ENCODE results near the gene ZNF239. TPM values are rescaled to one million over a fixed set of nuclear protein-coding genes. Genes with fewer than 3 reads are reported as not detected.
"Not testable (repeated sequence)": the region's sequence is repeated elsewhere in the genome, so short reads cannot be mapped to it uniquely, and the experiment has no call there.

ZNF239 gene
- total and polyA plus RNA-seq, 12 donors = 1.3 to 7.5 (median 2.8) TPM

GRCh38 chr10:43595739-43596298 is 21.4 kb upstream of the ZNF239 start:
- Histone ChIP-seq H3K9me3 (replicated peaks in 1 of 3) (no peaks in the 10 kb centered on the region), H3K4me3 (no peak overlapping the region), H3K27ac (no peak overlapping the region), H3K36me3 (replicated peaks in 1 of 2) (no peaks in the 10 kb centered on the region), H3K4me1 (replicated peaks in 1 of 2) (peaks cover 0 to 11% of the 10 kb centered on the region in 2 donors), H3K27me3 (no peaks in the 10 kb centered on the region)
- intact Hi-C loops (cut with DNase I) = no loop called here
- DNase-seq = no peak
- WGBS, 4 donors = 60 to 70% (median 68%) methylated on average over 7 of the region's 7 CpGs
- no peak for TF ChIP-seq CTCF (IDR thresholded peaks at IDR 0.05)
- no peak for TF ChIP-seq POLR2A (IDR thresholded peaks at IDR 0.05)

DNA sequence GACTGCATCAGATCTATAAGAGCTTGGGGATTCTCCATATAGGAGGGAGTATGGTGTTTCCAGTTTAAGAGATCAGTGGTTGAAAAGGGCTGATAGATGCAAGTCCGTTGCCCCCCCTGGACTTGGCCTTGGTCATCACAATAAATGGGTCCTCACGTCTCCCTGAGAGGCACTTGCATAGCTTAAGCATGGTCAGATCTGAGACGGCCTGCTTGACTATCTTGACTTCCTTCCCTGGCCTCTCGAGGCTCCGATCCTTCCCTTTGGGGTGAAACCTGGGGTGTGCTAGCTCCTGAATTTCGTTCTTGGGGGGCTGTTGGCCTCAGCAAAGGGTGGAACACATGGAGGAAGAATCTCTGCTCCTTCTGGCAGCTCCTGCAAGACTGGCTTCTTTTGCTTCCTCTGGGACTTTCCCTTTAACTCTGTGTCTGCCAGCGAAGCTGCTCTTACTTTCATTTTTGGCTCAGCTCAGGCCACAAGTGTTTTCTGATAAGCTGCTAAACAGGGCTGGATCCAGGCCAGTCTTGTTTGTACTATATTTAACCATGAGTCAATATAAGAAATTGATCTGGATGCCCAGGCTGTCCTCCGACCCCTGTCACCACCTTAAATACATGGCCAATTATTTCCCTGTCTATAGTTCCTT is 20.7 kb upstream of the ZNF239 start:
- Histone ChIP-seq H3K4me1 (replicated peaks in 1 of 2) (peaks cover 0 to 11% of the 10 kb centered on the region in 2 donors), H3K36me3 (replicated peaks in 1 of 2) (no peaks in the 10 kb centered on the region), H3K27me3 (no peaks in the 10 kb centered on the region), H3K27ac (no peak overlapping the region), H3K4me3 (peak overlapping the region in 2 of 4 donors; percentile 8 to 53), H3K9me3 (replicated peaks in 1 of 3) (no peaks in the 10 kb centered on the region)
- WGBS, 4 donors = 9 to 18% (median 16%) methylated on average over 6 to 8 of the region's 8 CpGs
- TF ChIP-seq POLR2A (IDR thresholded peaks at IDR 0.05) = no peak
- no peak for TF ChIP-seq CTCF (IDR thresholded peaks at IDR 0.05)
- peak in 6 of 7 donors; percentile 13 to 61 (median 35) for DNase-seq
- intact Hi-C loops (cut with DNase I) = no loop called here

GRCh38 chr10:43591303-43591904 is 17.0 kb upstream of the ZNF239 start:
- Histone ChIP-seq H3K27ac (no peak overlapping the region), H3K36me3 (replicated peaks in 1 of 2) (no peaks in the 10 kb centered on the region), H3K27me3 (no peaks in the 10 kb centered on the region), H3K9me3 (replicated peaks in 1 of 3) (no peaks in the 10 kb centered on the region), H3K4me1 (replicated peaks in 1 of 2) (peaks cover 0 to 11% of the 10 kb centered on the region in 2 donors), H3K4me3 (no peak overlapping the region)
- no peak for DNase-seq
- intact Hi-C loops (cut with DNase I) = no loop called here
- TF ChIP-seq CTCF (IDR thresholded peaks at IDR 0.05) (no peak), POLR2A (IDR thresholded peaks at IDR 0.05) (no peak)
- 80 to 88% (median 88%) methylated on average over 5 of the region's 5 CpGs for WGBS, 4 donors

DNA sequence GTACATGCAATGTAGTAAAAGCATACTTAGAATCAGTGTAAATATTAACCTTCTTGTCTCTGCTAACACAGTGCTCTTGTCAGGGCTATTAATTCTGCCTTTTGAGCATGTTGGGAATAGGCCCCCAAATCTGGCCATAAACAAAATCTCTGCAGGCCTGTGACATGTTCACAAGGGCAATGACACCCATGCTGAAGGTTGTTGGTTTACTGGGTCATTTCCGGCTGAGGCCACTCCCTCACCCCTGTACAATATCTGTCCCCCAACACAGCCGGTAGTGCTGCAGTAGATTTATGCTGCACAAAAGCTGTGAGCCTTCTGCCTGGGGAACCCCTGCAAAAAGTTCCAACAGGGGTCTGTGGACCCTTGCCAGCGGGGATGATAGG is 12.3 kb upstream of the ZNF239 start:
- H3K27ac ChIP-seq; H3K4me3 ChIP-seq; H3K4me1 ChIP-seq (replicated peaks in 1 of 2); intact Hi-C loops (cut with DNase I); H3K27me3 ChIP-seq; H3K9me3 ChIP-seq (replicated peaks in 1 of 3); DNase-seq; H3K36me3 ChIP-seq (replicated peaks in 1 of 2): not testable (repeated sequence)
- 52 to 88% (median 69%) methylated on average over 3 of the region's 3 CpGs for WGBS, 4 donors

Data from adrenal gland (tissue), 12 donors.